Raji (cell line): ENCODE data around the gene MPPED2.

Experiments
- POLR2A ChIP-seq: IDR thresholded peaks from 2 replicates; pipeline ENCODE4 v1.6.1; 2011; ENCODE audit warnings: low read depth, low read length, control low read depth; ENCODE audit not compliant: insufficient read depth

Gene MPPED2

GRCh38 chr11:30586251-30587144 is at the start of gene MPPED2:
TSS of gene MPPED2 (minus strand) at chr11:30586353. CDS start at chr11:30580373, 5,980 bp downstream.
- no peak for TF ChIP-seq POLR2A

- no peak for TF ChIP-seq POLR2A
These were observed 49.3 kb upstream of the MPPED2 start for GRCh38 chr11:30635401-30635989.

- TF ChIP-seq POLR2A: no peak
These were observed 45.0 kb upstream of the MPPED2 start for GRCh38 chr11:30631148-30631547.

- TF ChIP-seq POLR2A: no peak
These were observed 33.6 kb upstream of the MPPED2 start for GRCh38 chr11:30619767-30620166.

GRCh38 chr11:30617762-30618161 is 31.6 kb upstream of the MPPED2 start:
- TF ChIP-seq POLR2A: no peak

- no peak for TF ChIP-seq POLR2A
These were observed 24.5 kb upstream of the MPPED2 start for GRCh38 chr11:30610628-30611027.

- no peak for TF ChIP-seq POLR2A
These were observed 22.4 kb upstream of the MPPED2 start for GRCh38 chr11:30608534-30608933.

- TF ChIP-seq POLR2A: no peak
These were observed 19.0 kb upstream of the MPPED2 start for GRCh38 chr11:30605036-30605605.

GRCh38 chr11:30603357-30603756 is 17.2 kb upstream of the MPPED2 start:
- no peak for TF ChIP-seq POLR2A

GRCh38 chr11:30596832-30597231 is 10.7 kb upstream of the MPPED2 start:
- no peak for TF ChIP-seq POLR2A

- no peak for TF ChIP-seq POLR2A
These were observed 9.8 kb upstream of the MPPED2 start for GRCh38 chr11:30595934-30596333.

- TF ChIP-seq POLR2A: no peak
These were observed 8.7 kb upstream of the MPPED2 start for GRCh38 chr11:30594646-30595411.

- TF ChIP-seq POLR2A: no peak
These were observed 1.2 kb upstream of the MPPED2 start for GRCh38 chr11:30587269-30587812.

- TF ChIP-seq POLR2A: no peak
These were observed 282 bp downstream of the MPPED2 start for GRCh38 chr11:30585892-30586250.

GRCh38 chr11:30585125-30585891 is 845 bp downstream of the MPPED2 start:
- TF ChIP-seq POLR2A: no peak
